DND-41 (cell line): ENCODE measurements around the gene GNAS-AS1.
A peak's percentile ranks its signal among the peaks of the same experiment; 100 is the strongest.

ENCODE experiments used
- ATAC-seq: fragments of 200-7000 bp; cut with Tn5 transposase; 3 replicates; pipeline ENCODE4 v1.9.1; 2021; ENCODE audit warnings: low read depth; ENCODE audit not compliant: insufficient read depth
- DNase-seq: peaks from one replicate; pipeline ENCODE4 v3.0.0-alpha.2; 2020
- H2AFZ ChIP-seq: 2 replicates; pipeline ENCODE4 v1.6.0; 2012; ENCODE audit warnings: low read depth, low read length
- H3K27ac ChIP-seq: 2 replicates; pipeline ENCODE4 v1.5.1; 2012; ENCODE audit warnings: low read length, inconsistent platforms
- H3K27me3 ChIP-seq: fragments of 200-600 bp; sonication (generic); 2 replicates; pipeline ENCODE4 v1.6.0; 2012; ENCODE audit warnings: low read length, mild to moderate bottlenecking, inconsistent platforms; ENCODE audit not compliant: insufficient read depth, poor library complexity
- H3K36me3 ChIP-seq: 2 replicates; pipeline ENCODE4 v1.5.1; 2012; ENCODE audit warnings: low read length, inconsistent platforms; ENCODE audit not compliant: insufficient read depth
- H3K4me1 ChIP-seq: 2 replicates; pipeline ENCODE4 v1.5.1; 2012; ENCODE audit warnings: mild to moderate bottlenecking, low read length; ENCODE audit not compliant: insufficient read depth
- H3K4me2 ChIP-seq: 2 replicates; pipeline ENCODE4 v1.6.0; 2012; ENCODE audit warnings: mild to moderate bottlenecking, moderate library complexity, low read length, inconsistent platforms; ENCODE audit not compliant: insufficient read depth
- H3K4me3 ChIP-seq, 2 experiments: fragments of 200-600 bp in 1 of 2; shearing (Covaris generic) in 1 of 2; 2 replicates each; pipeline ENCODE4 v1.5.1; 2012 to 2016; ENCODE audit warnings: inconsistent platforms in 2 of 2, low read length in 2 of 2, mild to moderate bottlenecking in 2 of 2, low read depth in 1 of 2, moderate library complexity in 1 of 2
- H3K79me2 ChIP-seq: 2 replicates; pipeline ENCODE4 v1.6.0; 2012; ENCODE audit warnings: low read length, inconsistent platforms; ENCODE audit not compliant: insufficient read depth
- H3K9ac ChIP-seq: 2 replicates; pipeline ENCODE4 v1.6.0; 2012; ENCODE audit warnings: low read depth, mild to moderate bottlenecking, inconsistent platforms, low read length, moderate library complexity
- H3K9me3 ChIP-seq: 2 replicates; pipeline ENCODE4 v1.5.1; 2012; ENCODE audit warnings: low read length, moderate library complexity, mild to moderate bottlenecking, inconsistent platforms; ENCODE audit not compliant: insufficient read depth, severe bottlenecking
- H4K20me1 ChIP-seq: 2 replicates; pipeline ENCODE4 v1.6.0; 2012; ENCODE audit warnings: low read length; ENCODE audit not compliant: insufficient read depth
- EZH2 ChIP-seq: IDR thresholded peaks from 3 replicates; pipeline ENCODE4 v1.6.1; 2012; ENCODE audit warnings: borderline replicate concordance, low read depth, mild to moderate bottlenecking, moderate library complexity, low read length, inconsistent platforms; ENCODE audit not compliant: severe bottlenecking
- TF ChIP-seq, protein P1 (sequence below): IDR thresholded peaks from 2 replicates; pipeline ENCODE4 v1.5.1; 2012; ENCODE audit warnings: borderline replicate concordance, low read length, moderate library complexity, mild to moderate bottlenecking; ENCODE audit not compliant: poor library complexity, severe bottlenecking; ENCODE audit errors: extremely low read depth

GNAS-AS1 gene

GRCh38 chr20:58875111-58875510 lies 24.4 kb upstream of the GNAS-AS1 start:
- H3K27ac ChIP-seq, result no peak overlapping the region
- no peaks in the 10 kb centered on the region for H3K27me3 ChIP-seq
- H3K9me3 ChIP-seq, result no peaks in the 10 kb centered on the region
- ATAC-seq, result no peak
- no peaks in the 10 kb centered on the region for H3K36me3 ChIP-seq
- no peak overlapping the region for H3K9ac ChIP-seq
- no peaks in the 10 kb centered on the region for H4K20me1 ChIP-seq
- no peaks in the 10 kb centered on the region for H3K4me1 ChIP-seq
- H3K4me3 ChIP-seq, result no peak overlapping the region
- no peak for DNase-seq
- H3K4me2 ChIP-seq, result no peak overlapping the region
- no peak overlapping the region for H2AFZ ChIP-seq
- TF ChIP-seq, protein P1, sequence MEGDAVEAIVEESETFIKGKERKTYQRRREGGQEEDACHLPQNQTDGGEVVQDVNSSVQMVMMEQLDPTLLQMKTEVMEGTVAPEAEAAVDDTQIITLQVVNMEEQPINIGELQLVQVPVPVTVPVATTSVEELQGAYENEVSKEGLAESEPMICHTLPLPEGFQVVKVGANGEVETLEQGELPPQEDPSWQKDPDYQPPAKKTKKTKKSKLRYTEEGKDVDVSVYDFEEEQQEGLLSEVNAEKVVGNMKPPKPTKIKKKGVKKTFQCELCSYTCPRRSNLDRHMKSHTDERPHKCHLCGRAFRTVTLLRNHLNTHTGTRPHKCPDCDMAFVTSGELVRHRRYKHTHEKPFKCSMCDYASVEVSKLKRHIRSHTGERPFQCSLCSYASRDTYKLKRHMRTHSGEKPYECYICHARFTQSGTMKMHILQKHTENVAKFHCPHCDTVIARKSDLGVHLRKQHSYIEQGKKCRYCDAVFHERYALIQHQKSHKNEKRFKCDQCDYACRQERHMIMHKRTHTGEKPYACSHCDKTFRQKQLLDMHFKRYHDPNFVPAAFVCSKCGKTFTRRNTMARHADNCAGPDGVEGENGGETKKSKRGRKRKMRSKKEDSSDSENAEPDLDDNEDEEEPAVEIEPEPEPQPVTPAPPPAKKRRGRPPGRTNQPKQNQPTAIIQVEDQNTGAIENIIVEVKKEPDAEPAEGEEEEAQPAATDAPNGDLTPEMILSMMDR, result no peak
- no peak for TF ChIP-seq EZH2
- H3K79me2 ChIP-seq, result no peaks in the 10 kb centered on the region

- 0 out of 3 replicates have a peak, but pooled peaks have one; percentile 21 for ATAC-seq
- H3K4me1 ChIP-seq, result no peaks in the 10 kb centered on the region
- DNase-seq, result no peak
- H3K27me3 ChIP-seq, result no peaks in the 10 kb centered on the region
- no peak overlapping the region for H3K27ac ChIP-seq
- TF ChIP-seq, protein P1, result no peak
- no peak for TF ChIP-seq EZH2
- H2AFZ ChIP-seq, result 0 out of 2 replicates have a peak overlapping the region, but pooled peaks have one; percentile 4
- H3K4me3 ChIP-seq, result no peak overlapping the region
- no peaks in the 10 kb centered on the region for H3K9me3 ChIP-seq
- no peak overlapping the region for H3K4me2 ChIP-seq
- H3K79me2 ChIP-seq, result no peaks in the 10 kb centered on the region
- H4K20me1 ChIP-seq, result no peaks in the 10 kb centered on the region
- no peaks in the 10 kb centered on the region for H3K36me3 ChIP-seq
- no peak overlapping the region for H3K9ac ChIP-seq
These were observed 23.8 kb upstream of the GNAS-AS1 start for GRCh38 chr20:58874469-58874868.

DNA sequence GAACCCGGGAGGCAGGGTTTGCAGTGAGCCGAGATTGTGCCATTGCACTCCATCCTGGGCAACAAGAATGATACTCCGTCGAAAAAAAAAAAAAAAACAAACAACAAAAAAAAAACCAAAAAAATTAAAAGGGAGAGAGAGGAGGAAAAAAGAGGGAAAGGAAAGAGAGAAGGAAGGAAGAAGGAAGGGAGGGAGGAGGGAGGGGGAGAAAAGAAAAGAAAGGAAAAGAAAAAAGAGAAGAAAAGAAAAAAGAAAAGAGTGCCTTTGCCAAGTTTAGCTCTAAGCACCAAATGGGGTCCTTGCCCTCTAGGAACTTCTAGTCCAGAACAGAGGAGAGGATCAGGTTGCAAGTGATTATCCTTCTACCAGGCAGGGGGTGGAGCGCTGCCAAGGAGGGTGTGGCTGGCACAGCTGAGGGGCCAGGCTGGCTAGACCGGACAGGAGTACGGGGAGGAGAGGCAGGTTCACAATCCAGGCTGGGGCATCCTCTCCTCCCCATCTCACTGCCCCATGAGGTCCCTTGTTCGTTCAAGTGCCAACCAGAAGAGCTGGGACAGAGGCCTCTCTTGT lies 20.9 kb upstream of the GNAS-AS1 start:
- H3K4me2 ChIP-seq, result no peak overlapping the region
- H3K9ac ChIP-seq, result no peak overlapping the region
- no peak overlapping the region for H3K4me3 ChIP-seq
- no peaks in the 10 kb centered on the region for H3K79me2 ChIP-seq
- ATAC-seq, result no peak
- H3K27me3 ChIP-seq, result peaks cover 10% of the 10 kb centered on the region
- no peak for TF ChIP-seq EZH2
- TF ChIP-seq, protein P1, result no peak
- no peak overlapping the region for H2AFZ ChIP-seq
- H4K20me1 ChIP-seq, result no peaks in the 10 kb centered on the region
- H3K27ac ChIP-seq, result no peak overlapping the region
- H3K4me1 ChIP-seq, result no peaks in the 10 kb centered on the region
- no peaks in the 10 kb centered on the region for H3K9me3 ChIP-seq
- no peaks in the 10 kb centered on the region for H3K36me3 ChIP-seq
- no peak for DNase-seq
